ENCODE measurements around the gene RBM4. TPM values are rescaled to one million over a fixed set of nuclear protein-coding genes. Genes with fewer than 3 reads are reported as not detected.
A peak's percentile ranks its signal among the peaks of the same experiment; 100 is the strongest.
"Not testable (repeated sequence)": the region's sequence is repeated elsewhere in the genome, so short reads cannot be mapped to it uniquely, and the experiment has no call there.

Gene RBM4, protein sequence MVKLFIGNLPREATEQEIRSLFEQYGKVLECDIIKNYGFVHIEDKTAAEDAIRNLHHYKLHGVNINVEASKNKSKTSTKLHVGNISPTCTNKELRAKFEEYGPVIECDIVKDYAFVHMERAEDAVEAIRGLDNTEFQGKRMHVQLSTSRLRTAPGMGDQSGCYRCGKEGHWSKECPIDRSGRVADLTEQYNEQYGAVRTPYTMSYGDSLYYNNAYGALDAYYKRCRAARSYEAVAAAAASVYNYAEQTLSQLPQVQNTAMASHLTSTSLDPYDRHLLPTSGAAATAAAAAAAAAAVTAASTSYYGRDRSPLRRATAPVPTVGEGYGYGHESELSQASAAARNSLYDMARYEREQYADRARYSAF
- total RNA-seq, result 104 TPM

DNA sequence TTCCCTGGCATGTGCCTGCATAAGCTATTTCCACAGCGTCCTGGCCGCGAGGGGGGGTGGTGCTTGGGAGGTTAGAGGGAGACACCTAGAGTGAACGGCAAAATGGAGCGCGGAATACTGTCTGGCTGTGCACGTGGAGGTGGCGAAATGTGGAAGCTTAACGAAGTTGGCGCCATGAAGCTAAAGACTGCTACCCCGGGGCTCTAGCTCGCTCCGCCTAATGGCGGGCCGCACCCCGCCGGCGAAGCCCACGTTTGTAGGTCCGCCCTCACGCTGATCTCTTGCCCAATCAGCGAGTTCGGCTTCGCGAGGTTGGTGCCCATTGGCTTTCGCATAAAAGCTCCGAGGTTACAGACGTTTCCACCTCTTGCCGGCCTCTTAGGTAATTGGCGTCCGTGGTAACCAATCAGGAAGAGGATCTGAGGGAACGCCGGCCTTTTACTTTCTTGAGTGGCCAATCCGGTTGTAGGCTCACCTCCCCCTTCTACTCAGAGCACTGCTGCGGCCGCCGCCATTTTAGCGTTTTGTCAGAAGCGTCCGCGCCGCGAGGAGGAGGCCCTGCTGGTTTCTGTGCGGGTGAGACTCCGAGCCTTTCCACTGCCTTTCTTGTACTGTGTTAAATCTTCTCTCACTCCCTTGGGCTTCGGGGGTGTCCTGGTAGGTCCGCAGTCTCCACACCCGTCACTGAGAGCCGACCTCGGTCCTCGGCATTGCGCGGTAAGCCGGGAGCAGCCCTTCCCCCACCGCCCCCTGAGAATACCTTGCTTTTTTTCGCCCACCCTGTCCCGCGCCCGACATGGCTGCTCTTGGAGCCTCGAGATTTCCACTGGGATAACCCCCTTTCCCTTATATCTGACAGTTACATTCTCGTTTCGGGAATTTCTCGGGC, at the start of gene RBM4:
Gene RBM4, plus strand, starts transcription at position 527 of the 889 bp plus-strand sequence. CDS start 1,009 bp downstream, outside the sequence.
- DNase-seq (ENCODE audit: low read depth in 2 of 3, low spot score in 2 of 3), result peak; percentile 90 to 100 (median 100)

DNA sequence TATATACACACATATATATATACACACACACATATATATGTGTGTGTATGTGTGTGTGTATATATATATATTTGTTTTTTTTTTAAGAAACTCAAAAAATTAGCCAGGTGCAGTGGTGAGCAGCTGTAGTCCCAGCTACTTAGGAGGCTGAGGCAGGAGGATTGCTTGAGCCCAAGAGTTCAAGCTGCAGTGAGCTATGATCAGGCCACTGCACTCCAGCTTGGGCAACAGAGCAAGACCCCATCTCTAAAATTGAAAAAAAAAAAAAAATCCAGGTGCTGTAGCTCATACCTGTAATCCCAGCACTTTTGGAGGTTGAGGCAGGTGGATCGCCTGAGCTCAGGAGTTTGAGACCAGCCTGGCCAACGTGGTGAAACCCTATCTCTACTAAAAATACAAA, 49.2 kb upstream of the RBM4 start:
- not testable (repeated sequence) for DNase-seq (ENCODE audit: low read depth in 2 of 3, low spot score in 2 of 3)

DNA sequence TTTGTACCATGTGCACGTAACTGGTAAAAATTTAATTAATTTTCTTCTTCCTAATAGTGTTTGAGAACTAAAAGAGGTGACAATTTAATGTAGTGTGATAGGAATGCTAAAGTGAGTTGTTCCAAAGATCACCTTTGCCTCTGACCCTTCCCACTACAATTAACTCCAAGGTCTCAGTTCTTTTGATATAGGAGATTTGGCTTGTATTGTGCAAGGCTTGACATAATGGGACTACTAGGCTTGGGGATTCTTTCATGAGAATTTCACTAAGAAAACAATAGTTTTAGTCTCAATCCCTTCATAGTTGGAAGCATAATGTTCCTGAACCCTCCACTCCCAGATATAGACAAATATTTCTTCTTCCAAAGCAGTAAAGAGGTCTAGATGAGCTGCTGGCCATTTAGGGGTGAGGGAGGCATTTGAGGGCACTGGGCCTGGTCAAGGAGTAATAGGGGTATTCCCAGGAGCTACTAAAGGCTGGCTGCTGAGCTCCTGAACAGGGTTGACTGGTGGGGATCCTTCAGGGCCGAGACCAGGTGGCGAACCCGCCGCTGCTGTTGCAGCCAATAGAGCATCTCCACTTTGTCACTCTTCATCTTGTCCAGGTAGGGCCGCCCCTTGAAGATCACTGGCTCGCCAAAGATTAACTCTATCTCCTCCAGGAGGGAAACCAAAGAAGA, 48.4 kb upstream of the RBM4 start:
- DNase-seq (ENCODE audit: low read depth in 2 of 3, low spot score in 2 of 3), result no peak

DNA sequence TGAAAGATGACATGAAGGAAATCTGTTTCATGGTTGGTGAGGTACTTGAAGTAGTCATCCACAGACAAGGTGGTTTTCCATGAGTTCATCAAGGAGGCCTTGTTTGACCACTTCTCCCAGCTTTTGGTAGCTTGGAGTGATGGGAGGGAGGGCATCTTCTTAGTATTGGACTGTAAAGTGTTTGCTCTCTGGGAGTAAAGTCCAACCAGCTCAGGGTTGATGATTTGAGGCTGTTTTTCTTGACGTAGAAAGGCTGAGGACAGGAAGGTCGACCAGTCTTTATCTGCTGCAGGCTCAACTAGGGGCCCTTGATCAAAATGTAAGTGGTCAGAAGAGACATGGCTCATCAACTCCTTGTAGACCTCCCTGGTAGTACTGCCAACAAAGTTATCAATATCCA, 47.3 kb upstream of the RBM4 start:
- DNase-seq (ENCODE audit: low read depth in 2 of 3, low spot score in 2 of 3), result no peak

DNA sequence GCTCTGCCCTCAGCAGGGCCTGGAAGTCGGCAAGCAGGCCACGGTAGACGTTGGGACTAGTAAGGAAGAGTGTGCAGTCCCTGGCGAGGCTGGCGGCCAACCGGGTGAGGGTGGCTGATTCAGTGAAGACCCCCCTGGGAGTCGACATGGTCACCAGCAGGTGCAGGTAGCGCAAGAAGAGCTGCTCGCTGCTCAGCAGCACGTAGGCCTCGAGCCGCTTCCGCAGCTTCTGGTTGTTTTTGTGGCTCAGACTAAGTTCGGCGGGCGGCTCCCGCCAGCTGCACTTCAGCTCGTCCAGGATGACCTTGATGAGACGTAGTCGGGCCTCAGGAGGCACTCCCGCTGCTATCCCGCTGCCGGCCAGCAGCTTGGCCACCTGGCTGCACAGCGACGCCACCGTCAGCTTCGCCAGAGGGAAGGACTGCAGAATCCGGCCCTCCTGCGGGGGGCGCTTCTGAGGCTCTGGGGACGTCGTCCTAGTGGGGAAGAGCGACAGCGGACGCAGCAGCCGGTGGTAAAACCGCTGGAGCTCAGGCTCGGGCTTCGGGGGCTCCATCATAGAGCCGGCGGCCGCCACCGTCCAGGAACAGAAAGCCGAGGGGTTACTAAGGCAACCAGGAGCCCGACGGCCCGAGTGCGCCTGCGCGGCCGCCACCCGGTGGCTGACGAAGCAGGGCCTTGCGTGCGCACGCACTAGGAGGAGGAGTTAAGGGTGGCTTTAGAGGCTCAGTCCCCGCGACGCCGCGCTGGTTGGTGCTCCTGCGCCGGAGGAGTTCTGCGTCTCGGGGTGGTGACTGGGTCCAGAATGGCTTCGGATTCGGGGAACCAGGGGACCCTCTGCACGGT, 45.8 kb upstream of the RBM4 start, which contains the start of the genes CCDC87 and CCS:
Gene CCDC87, minus strand, starts transcription at position 607 of the 846 bp plus-strand sequence. Its CDS starts 48 bp downstream, at position 559.
Gene CCS, plus strand, starts transcription at position 729 of the 846 bp plus-strand sequence. Its CDS starts 77 bp downstream, at position 806.
- DNase-seq (ENCODE audit: low read depth in 2 of 3, low spot score in 2 of 3), result peak; percentile 96 to 98 (median 97)

DNA sequence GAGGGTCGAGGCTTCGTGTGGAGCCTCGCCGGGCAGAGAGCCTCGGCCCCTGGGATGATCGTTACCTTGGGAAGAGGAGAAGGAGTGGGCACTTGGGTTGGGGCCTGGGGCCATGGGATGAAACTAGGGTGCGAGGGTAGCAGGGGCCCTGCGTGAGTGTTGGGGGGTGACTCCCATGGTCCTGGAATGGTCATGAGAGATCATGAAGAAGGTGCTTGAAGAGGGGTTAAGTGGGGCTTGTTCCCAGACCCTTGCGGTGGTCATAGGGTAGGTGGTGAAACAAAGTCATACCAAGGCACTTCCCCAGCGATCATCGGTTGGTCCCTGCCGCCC, 45.2 kb upstream of the RBM4 start:
- DNase-seq (ENCODE audit: low read depth in 2 of 3, low spot score in 2 of 3), result no peak

DNA sequence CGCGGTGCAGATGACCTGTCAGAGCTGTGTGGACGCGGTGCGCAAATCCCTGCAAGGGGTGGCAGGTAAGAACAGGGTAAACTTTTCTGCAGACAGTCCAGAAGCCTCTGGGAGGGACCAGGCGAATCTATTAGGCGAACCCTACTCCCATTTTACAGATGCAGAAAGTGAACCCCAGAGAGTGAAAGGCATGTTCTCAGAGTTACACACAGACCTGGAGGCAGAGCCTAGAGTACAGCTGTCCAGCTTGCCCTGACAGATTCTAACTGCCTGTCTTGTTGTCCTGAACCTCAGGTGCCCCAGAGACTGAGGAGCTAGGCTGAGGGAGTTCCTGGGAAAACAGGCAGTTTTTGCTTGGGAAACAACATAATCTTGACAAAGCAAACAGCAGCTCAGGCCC, 44.9 kb upstream of the RBM4 start:
- no peak for DNase-seq (ENCODE audit: low read depth in 2 of 3, low spot score in 2 of 3)

DNA sequence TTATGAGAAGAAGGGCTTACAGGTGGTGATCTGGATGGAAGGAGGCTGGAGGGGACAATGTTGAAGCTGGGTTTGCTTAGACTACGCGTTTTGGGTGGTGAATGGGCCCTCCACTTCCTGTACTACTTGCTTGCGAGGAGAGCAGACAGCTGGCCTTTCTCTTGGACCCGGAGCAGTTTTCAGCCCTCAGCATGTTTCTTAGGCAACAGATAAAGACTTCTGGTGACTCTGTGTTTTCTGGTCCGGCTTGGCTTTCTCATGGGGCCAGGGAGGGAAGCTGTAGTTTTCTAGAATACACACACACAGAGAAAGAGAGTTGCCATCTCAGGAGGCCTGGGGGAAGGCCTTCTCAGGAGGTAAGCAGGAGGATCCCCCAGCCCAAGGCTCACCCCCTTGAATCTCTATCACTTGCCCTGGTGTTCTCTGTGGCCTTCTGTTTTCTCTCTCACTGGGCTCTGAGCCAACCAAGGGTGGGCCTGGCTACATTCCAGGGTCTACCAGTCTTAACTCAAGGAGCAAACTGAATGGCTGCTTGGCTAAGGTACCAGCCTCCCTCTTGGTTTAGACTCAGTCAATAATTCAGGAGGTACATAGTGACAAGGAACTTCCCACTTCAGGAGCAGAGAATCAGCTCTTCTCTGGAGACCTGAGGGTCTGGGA, 43.1 kb upstream of the RBM4 start:
- no peak for DNase-seq (ENCODE audit: low read depth in 2 of 3, low spot score in 2 of 3)

DNA sequence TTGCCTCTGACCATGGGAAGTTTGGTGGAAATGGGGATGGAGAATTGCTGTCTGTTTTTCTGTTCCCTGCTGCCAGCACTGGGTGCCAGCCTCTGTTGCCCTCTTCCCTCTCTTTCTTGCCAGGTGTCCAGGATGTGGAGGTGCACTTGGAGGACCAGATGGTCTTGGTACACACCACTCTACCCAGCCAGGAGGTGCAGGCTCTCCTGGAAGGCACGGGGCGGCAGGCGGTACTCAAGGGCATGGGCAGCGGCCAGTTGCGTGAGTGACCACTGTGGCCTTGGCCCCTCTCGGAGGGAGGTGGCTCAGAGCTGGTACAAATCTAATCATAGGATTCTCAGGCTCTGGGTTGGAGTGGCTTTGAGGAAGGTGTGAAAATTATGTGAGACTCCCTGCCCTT, 39.5 kb upstream of the RBM4 start:
- no peak for DNase-seq (ENCODE audit: low read depth in 2 of 3, low spot score in 2 of 3)

DNA sequence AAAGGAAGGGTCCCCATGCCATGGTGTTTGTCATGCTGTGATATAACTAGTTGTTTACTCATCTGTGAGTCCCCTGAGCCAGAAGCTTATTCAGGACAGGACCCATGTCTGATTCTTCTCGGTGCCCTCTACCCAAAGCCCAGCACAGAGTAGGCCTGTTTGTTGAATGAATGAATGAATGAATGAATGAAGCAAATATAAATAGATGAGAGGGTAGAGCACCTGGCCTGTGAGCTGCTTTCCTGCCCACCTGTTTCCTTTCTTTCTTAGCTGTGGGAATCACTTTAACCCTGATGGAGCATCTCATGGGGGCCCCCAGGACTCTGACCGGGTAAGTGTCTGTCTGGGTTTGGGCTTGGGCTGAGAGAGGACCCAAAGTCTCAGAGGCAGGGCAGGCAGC, 38.3 kb upstream of the RBM4 start:
- no peak for DNase-seq (ENCODE audit: low read depth in 2 of 3, low spot score in 2 of 3)

DNA sequence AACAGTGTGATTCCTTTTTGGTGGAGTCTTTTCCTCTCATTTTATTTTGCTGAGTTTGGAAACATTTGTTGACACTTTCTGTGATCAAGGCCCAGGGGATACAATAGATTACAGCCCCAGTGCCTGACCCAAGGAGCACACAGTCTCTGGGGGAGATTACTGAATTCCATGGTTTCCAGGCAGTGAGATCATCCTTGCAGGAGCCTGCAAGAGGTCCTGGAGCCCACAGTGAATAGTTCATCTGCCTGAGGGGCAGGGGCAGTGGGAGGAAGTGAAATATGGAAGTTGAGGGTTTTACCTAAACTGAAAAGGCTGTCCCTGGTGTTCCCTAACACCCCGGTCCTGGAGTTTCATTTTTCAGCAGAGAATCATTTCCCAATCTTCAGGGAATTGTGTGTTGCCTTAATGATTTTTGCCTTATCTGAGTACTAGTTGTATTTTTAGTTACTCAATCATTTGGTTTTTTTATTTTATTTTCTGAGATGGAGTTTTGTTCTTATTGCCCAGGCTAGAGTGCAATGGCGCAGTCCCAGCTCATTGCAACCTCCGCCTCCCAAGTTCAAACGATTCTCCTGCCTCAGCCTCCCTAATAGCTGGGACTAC, 37.8 kb upstream of the RBM4 start:
- no peak for DNase-seq (ENCODE audit: low read depth in 2 of 3, low spot score in 2 of 3)

DNA sequence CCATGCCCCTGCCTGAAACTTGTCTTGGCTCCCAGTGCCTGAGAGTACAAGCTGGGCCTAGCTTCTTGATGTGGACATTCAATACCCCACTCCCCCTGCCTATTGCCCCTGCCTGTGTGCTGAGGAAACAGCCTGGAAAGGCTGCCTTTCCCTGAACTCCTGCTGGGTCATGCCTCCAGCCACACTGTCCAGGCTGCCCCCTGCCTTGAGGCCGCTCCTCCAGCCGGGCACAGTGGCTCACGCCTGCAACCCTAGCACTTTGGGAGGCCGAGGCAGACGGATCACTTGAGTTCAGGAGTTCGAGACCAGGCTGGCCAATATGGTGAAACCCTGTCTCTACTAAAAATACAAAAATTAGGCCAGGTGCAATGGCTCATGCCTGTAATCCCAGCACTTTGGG, 35.4 kb upstream of the RBM4 start:
- no peak for DNase-seq (ENCODE audit: low read depth in 2 of 3, low spot score in 2 of 3)

DNA sequence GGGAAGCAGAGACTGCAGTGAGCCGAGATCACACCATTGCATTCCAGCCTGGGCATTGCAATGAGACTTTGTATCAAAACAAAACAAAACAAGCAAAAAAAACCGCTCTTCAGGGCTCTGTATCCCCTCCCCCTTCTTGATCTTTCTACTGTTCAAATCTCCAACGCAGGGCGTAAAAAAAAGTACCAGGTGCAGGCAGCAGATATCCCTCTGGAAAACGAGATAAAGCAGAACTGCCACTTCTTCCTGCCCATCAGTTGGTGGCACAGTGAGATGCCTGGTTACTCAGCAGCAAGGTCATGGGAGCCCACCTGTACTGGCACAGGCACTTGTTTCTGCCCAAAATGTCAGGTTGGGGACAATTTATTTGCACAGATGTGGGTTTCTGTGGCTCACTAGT, 34.3 kb upstream of the RBM4 start:
- peak in 2 of 3 donors; percentile 41 to 46 for DNase-seq (ENCODE audit: low read depth in 2 of 3, low spot score in 2 of 3)

DNA sequence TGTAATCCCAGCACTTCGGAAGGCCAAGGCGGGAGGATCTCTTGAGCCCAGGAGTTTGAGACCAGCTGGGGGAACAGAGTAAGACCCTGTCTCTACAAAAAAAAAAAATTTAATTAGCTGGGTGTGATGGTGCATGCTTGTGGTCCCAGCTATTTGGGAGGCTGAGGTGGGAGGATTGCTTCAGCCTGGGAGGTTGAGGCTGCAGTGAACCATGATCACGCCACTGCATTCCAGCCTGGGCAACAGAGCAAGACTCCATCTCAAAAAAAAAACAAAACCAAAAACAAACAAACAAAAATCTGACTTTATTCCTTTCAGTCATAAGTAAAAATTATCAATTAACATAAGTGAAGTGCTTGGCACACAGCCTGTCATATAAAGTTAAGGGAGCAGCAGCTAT, 31.9 kb upstream of the RBM4 start:
- DNase-seq (ENCODE audit: low read depth in 2 of 3, low spot score in 2 of 3), result not testable (repeated sequence)

DNA sequence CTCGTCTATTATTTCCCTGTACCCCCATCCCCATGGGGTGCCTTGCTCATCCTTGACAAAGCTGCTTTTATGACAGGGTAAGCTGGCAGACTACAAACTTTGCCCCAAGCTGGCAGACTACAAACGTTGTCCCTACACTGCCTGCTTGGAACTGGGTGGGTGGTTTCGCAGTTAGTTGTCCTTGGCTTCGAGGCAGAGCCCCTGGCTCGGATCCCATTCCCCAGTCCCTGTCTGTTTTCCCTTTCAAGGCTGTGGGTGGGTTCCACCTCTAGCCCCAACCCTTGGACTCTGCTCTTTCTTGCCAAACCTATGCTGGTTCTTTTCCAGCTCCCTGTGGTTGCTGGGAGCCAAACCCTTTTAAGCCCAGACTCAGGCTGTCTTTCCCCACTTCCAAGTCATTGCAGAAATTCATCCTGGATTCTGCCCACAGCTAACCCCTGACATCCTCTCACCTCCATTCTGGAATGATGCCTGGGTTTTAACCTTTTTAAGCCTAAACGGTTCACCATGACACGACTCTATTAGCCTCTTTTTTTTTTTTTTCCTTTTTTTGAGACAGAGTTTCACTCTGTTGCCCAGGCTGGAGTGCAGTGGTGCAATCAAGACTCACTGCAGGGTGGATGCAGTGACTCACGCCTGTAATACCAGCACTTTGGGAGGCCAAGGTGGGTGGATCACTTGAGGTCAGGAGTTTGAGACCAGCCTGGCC, 31.2 kb upstream of the RBM4 start:
- DNase-seq (ENCODE audit: low read depth in 2 of 3, low spot score in 2 of 3), result no peak

DNA sequence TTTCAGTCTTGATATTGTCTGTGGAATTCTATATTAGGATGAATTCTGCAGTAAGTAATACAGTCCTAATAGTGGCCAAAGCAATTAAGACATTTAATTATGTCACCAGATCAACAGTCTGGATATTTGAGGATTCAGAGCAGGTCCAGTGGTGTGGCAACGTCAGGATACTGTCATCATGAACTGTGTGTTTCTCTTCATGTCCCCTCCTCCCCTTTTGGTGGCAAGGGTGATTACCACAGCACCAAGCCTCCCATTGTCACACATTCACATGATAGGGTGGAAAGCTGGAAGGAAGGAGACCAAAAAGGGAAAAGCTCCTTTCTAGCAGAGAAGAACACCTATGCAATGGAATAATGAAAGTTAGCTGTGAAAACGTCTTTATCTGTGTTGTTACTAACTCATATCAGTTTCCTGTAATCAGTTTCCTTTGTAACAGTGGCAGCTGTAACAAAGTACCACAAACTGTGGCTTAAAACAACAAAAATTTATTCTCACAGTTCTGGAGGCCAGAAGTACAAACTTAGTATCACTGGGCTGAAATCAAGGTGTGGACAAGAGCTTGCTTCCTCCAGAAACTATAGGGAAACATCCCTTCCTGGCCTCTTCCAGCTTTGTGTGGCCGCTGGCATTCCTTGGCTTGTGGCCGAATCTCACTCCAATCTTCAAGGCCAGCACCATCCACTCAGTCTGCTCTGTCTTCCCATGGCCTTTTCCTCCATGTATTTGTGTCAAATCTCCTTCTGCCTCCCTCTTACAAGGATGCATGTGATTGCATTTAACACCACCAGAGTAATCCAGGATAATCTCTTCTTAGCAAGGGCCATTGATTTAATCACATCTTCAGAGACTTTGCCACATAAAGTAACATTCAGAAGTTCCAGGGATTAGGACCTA, 28.5 kb upstream of the RBM4 start:
- DNase-seq (ENCODE audit: low read depth in 2 of 3, low spot score in 2 of 3), result peak in 1 of 3 donors; percentile 25

DNA sequence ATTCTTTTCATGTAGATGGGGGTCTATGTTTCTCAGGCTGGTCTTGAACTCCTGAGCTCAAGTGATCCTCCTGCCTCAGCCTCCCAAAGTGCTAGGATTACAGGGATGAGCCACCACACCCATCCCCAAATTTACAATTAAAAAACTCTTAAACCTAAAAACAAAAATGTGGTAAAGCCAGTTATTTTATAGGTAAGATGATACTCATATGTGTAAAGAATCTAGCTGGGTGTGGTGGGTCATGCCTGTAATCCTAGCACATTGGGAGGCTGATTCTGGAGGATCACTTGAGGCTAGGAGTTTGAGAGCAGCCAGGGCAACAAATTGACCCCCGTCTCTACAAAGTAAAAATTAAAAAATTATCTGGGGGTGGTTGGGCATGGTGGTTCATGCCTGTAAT, 26.0 kb upstream of the RBM4 start:
- no peak for DNase-seq (ENCODE audit: low read depth in 2 of 3, low spot score in 2 of 3)

DNA sequence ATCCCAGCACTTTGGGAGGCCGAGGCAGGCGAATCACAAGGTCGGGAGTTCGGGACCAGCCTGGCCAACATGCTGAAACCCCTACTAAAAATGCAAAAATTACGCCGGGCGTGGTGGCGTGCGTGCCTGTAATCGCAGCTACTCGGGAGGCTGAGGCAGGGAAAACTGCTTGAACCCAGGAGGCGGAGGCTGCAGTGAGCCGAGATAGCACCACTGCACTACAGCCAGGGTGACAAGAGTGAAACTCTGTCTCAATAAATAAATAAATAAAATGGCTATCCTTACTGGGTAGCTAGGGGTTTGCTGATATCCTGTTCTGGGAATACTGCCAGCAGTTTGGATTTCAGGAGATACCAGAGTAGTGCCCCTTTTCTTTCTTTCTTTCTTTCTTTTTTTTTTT, 24.4 kb upstream of the RBM4 start:
- no peak for DNase-seq (ENCODE audit: low read depth in 2 of 3, low spot score in 2 of 3)
